PC-9 (cell line): ENCODE data around the gene GSAP. TPM values are rescaled to one million over a fixed set of nuclear protein-coding genes. Genes with fewer than 3 reads are reported as not detected.

ENCODE experiments used
- BruUV-seq: library from RNA; stranded (reverse); fragments of 400-500 nt; replicated peaks from 2 replicates; lab custom pipeline; 2021; lab: Mats Ljungman, UMichigan
- CTCF ChIA-PET: fragments of 300-600 bp; sonication (Branson Sonifier 250); formaldehyde crosslinking; loops from one replicate; lab custom pipeline; 2022; ENCODE audit warnings: antibody characterized with exemption; lab: Charles Lee
- POLR2A ChIA-PET: fragments of 300-600 bp; sonication (Branson Sonifier 250); formaldehyde crosslinking; loops from one replicate; lab custom pipeline; 2022; ENCODE audit warnings: antibody characterized with exemption; ENCODE audit not compliant: unreplicated experiment; lab: Charles Lee
- DNase-seq, 2 experiments: peaks; one replicate each; pipeline versions ENCODE4 v3.0.0 to v3.0.0-alpha.2; 2015 to 2022; ENCODE audit warnings: mixed read lengths in 1 of 2
- H2AFZ ChIP-seq: fragments of 200-600 bp; sonication (generic); 2 replicates; pipeline ENCODE4 v1.8.1; 2017; ENCODE audit warnings: antibody characterized with exemption
- H3F3A ChIP-seq: fragments of 200-600 bp; sonication (generic); 2 replicates; pipeline ENCODE4 v1.8.1; 2017; ENCODE audit warnings: antibody characterized with exemption, mild to moderate bottlenecking, low read depth; ENCODE audit not compliant: insufficient read depth
- H3K27ac ChIP-seq: fragments of 200-600 bp; sonication (generic); 2 replicates; pipeline ENCODE4 v1.6.1; 2016; ENCODE audit warnings: mixed run types
- H3K27me3 ChIP-seq: fragments of 200-600 bp; sonication (generic); 2 replicates; pipeline ENCODE4 v1.6.1; 2016; ENCODE audit warnings: low read depth, mixed run types; ENCODE audit not compliant: insufficient read depth
- H3K36me3 ChIP-seq: fragments of 200-600 bp; sonication (generic); 2 replicates; pipeline ENCODE4 v1.6.1; 2016; ENCODE audit warnings: low read depth, mixed run types
- H3K4me1 ChIP-seq: fragments of 200-600 bp; sonication (generic); replicated peaks from 2 replicates; pipeline ENCODE4 v1.6.1; 2016; ENCODE audit warnings: mixed run types; ENCODE audit not compliant: insufficient read depth
- H3K4me2 ChIP-seq: fragments of 200-600 bp; sonication (generic); 2 replicates; pipeline ENCODE4 v1.6.1; 2017; ENCODE audit warnings: mixed run types
- H3K4me3 ChIP-seq: fragments of 200-600 bp; sonication (generic); 2 replicates; pipeline ENCODE4 v1.6.1; 2016; ENCODE audit warnings: mixed run types
- H3K79me2 ChIP-seq: fragments of 200-600 bp; sonication (generic); 2 replicates; pipeline ENCODE4 v1.6.1; 2017; ENCODE audit warnings: low read depth, mixed run types
- H3K9me2 ChIP-seq: fragments of 200-600 bp; sonication (generic); 2 replicates; pipeline ENCODE4 v1.8.1; 2017; ENCODE audit warnings: mild to moderate bottlenecking; ENCODE audit not compliant: insufficient read depth
- H3K9me3 ChIP-seq: fragments of 200-600 bp; sonication (generic); 2 replicates; pipeline ENCODE4 v1.8.1; 2016; ENCODE audit warnings: low read depth; ENCODE audit not compliant: insufficient read depth
- H4K20me1 ChIP-seq: fragments of 200-600 bp; sonication (generic); 2 replicates; pipeline ENCODE4 v1.8.1; 2017; ENCODE audit not compliant: insufficient read depth
- EZH2 ChIP-seq: fragments of 200-600 bp; sonication (generic); IDR thresholded peaks from 2 replicates; pipeline ENCODE4 v1.8.0; 2017; ENCODE audit warnings: antibody characterized with exemption, low read depth
- intact Hi-C: fragments of 100-400 bp; cut with micrococcal nuclease; formaldehyde crosslinking; loops from one replicate; pipeline ENCODE4 v1.10.0; 2022; ENCODE audit not compliant: unreplicated experiment
- total RNA-seq: library from RNA; stranded (reverse); gene quantifications from 2 replicates; pipeline ENCODE4 v1.2.3, GENCODE V29; 2021
- TF ChIP-seq, protein P1 (sequence below): fragments of 200-600 bp; sonication (generic); conservative IDR thresholded peaks from 2 replicates; pipeline ENCODE4 v1.6.1; 2017; ENCODE audit warnings: mixed run types, antibody characterized with exemption, mild to moderate bottlenecking, moderate library complexity

GSAP gene
- total RNA-seq, 1 experiment from 2014 or later = 15.6 TPM

GRCh38 chr7:77459311-77459726, 43.2 kb upstream of the GSAP start:
- Histone ChIP-seq H3K27ac (no peak overlapping the region), H3K79me2 (no peaks in the 10 kb centered on the region), H3K36me3 (no peaks in the 10 kb centered on the region), H3F3A (peaks cover 31% of the 10 kb centered on the region), H3K4me1 (peaks cover 40% of the 10 kb centered on the region), H3K27me3 (no peaks in the 10 kb centered on the region), H3K4me3 (no peak overlapping the region), H4K20me1 (no peaks in the 10 kb centered on the region), H3K9me2 (no peaks in the 10 kb centered on the region; the same call in 1 of the 2 replicates), H2AFZ (no peak overlapping the region), H3K9me3 (no peaks in the 10 kb centered on the region; the same call in 1 of the 2 replicates), H3K4me2 (no peak overlapping the region)
- intact Hi-C loops = no loop called here
- no TSS peak for BruUV-seq
- TF ChIP-seq, protein P1, sequence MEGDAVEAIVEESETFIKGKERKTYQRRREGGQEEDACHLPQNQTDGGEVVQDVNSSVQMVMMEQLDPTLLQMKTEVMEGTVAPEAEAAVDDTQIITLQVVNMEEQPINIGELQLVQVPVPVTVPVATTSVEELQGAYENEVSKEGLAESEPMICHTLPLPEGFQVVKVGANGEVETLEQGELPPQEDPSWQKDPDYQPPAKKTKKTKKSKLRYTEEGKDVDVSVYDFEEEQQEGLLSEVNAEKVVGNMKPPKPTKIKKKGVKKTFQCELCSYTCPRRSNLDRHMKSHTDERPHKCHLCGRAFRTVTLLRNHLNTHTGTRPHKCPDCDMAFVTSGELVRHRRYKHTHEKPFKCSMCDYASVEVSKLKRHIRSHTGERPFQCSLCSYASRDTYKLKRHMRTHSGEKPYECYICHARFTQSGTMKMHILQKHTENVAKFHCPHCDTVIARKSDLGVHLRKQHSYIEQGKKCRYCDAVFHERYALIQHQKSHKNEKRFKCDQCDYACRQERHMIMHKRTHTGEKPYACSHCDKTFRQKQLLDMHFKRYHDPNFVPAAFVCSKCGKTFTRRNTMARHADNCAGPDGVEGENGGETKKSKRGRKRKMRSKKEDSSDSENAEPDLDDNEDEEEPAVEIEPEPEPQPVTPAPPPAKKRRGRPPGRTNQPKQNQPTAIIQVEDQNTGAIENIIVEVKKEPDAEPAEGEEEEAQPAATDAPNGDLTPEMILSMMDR = no peak
- no peak for TF ChIP-seq EZH2
- DNase-seq = no peak
- POLR2A ChIA-PET = no interaction called here
- CTCF ChIA-PET = no interaction called here

DNA sequence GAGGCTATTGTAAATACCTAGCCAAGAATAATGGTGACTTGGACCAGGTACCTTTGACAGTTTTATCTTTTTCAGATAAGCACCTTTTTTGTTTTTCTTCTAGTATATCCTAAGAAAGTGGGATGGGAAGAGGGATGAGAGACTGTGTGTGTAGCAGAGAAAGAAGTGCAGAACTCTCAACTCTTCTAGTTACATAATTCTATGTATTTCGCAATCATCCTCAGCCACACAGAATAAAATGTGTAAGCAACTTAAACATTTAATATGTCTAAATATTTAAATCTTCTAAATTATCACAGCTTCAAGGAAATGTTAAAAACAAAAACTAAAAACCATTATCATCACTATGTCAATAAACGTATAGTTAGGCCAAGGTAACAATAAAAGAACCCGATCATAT, 42.6 kb upstream of the GSAP start:
- no peak for DNase-seq
- BruUV-seq = no TSS peak
- no peaks in the 10 kb centered on the region for H4K20me1 ChIP-seq
- no peaks in the 10 kb centered on the region for H3K27me3 ChIP-seq
- peaks cover 27% of the 10 kb centered on the region for H3F3A ChIP-seq
- TF ChIP-seq EZH2 = no peak
- TF ChIP-seq, protein P1 = no peak
- intact Hi-C loops = no loop called here
- no peak overlapping the region for H2AFZ ChIP-seq
- no peak overlapping the region for H3K27ac ChIP-seq
- H3K9me2 ChIP-seq = no peaks in the 10 kb centered on the region
- peaks cover 35% of the 10 kb centered on the region for H3K4me1 ChIP-seq
- no peaks in the 10 kb centered on the region; the same call in 1 of the 2 replicates for H3K9me3 ChIP-seq
- ChIA-PET POLR2A (no interaction called here), CTCF (no interaction called here)
- no peaks in the 10 kb centered on the region for H3K79me2 ChIP-seq
- no peaks in the 10 kb centered on the region for H3K36me3 ChIP-seq
- H3K4me3 ChIP-seq = no peak overlapping the region
- no peak overlapping the region for H3K4me2 ChIP-seq

GRCh38 chr7:77457779-77458178, 41.6 kb upstream of the GSAP start:
- TF ChIP-seq, protein P1 = no peak
- no peak for TF ChIP-seq EZH2
- no peaks in the 10 kb centered on the region for H3K9me2 ChIP-seq
- no peaks in the 10 kb centered on the region; the same call in 1 of the 2 replicates for H3K9me3 ChIP-seq
- no peak overlapping the region for H3K4me2 ChIP-seq
- H3K4me1 ChIP-seq = peaks cover 33% of the 10 kb centered on the region
- H3K79me2 ChIP-seq = no peaks in the 10 kb centered on the region
- BruUV-seq = no TSS peak
- no peaks in the 10 kb centered on the region for H4K20me1 ChIP-seq
- H3K36me3 ChIP-seq = no peaks in the 10 kb centered on the region
- no peak overlapping the region for H2AFZ ChIP-seq
- ChIA-PET CTCF (no interaction called here), POLR2A (no interaction called here)
- peaks cover 27% of the 10 kb centered on the region for H3F3A ChIP-seq
- H3K27me3 ChIP-seq = no peaks in the 10 kb centered on the region
- no peak overlapping the region for H3K27ac ChIP-seq
- intact Hi-C loops = no loop called here
- H3K4me3 ChIP-seq = no peak overlapping the region
- DNase-seq = no peak
